ENCODE results near the gene ZNF776.
"Not testable (repeated sequence)": the region's sequence is repeated elsewhere in the genome, so short reads cannot be mapped to it uniquely, and the experiment has no call there.

Gene ZNF776

DNA sequence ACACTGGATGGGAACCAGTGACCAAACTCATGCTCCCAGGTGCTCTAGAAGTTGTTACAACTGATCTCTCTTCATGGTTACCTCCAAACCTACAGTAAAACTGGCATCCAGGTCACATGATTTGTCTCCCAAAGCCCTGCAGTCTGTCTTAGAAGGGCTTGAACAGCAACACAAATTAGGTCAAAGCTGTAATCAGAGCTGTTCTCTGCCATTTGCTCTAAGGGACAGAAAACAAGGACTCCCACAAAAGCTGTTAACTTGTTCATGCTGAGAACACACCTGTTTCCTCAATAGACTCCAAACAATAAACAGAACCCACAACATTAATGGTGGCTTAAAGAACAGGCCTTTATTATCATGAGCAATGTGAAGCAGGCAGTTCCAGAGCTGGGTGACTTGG, 27.2 kb upstream of the ZNF776 start:
- Histone ChIP-seq H3K4me3 (no peak overlapping the region), H3K27ac (no peak overlapping the region)
- TF ChIP-seq, protein P1, sequence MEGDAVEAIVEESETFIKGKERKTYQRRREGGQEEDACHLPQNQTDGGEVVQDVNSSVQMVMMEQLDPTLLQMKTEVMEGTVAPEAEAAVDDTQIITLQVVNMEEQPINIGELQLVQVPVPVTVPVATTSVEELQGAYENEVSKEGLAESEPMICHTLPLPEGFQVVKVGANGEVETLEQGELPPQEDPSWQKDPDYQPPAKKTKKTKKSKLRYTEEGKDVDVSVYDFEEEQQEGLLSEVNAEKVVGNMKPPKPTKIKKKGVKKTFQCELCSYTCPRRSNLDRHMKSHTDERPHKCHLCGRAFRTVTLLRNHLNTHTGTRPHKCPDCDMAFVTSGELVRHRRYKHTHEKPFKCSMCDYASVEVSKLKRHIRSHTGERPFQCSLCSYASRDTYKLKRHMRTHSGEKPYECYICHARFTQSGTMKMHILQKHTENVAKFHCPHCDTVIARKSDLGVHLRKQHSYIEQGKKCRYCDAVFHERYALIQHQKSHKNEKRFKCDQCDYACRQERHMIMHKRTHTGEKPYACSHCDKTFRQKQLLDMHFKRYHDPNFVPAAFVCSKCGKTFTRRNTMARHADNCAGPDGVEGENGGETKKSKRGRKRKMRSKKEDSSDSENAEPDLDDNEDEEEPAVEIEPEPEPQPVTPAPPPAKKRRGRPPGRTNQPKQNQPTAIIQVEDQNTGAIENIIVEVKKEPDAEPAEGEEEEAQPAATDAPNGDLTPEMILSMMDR (IDR thresholded peaks at IDR 0.05): no peak
- DNase-seq (ENCODE audit: low spot score): no peak

DNA sequence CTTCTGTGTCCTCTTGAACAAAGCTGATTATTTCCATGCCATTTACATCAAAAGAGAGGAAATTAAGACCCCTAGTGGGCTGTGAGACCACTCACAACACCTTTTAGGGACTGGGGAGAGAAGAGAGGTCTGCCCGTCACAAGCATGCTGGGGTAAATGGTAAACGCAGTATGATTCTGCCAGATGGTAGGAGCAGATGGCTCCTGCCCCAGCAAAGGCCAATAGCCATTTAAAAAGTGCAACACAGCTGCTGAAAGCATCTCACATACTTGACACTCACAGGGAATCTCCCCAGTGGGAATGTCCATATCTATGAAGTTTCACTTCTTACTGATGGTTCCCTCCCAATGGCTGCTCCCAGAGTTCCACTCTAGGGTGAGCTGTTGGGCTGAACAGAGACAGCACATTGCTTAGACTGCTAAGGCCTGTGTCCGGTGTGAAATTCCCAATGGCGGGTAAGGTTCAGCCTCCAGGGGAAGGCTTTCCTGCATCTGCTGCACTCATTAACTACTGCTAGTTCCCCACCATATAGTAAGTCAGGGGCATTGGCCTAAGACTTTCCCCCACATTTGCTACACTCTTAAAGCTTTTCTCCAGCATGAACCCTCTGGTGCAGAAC, 26.6 kb upstream of the ZNF776 start:
- TF ChIP-seq, protein P1 (IDR thresholded peaks at IDR 0.05): no peak
- H3K4me3 ChIP-seq: no peak overlapping the region
- no peak for DNase-seq (ENCODE audit: low spot score)
- no peak overlapping the region for H3K27ac ChIP-seq

DNA sequence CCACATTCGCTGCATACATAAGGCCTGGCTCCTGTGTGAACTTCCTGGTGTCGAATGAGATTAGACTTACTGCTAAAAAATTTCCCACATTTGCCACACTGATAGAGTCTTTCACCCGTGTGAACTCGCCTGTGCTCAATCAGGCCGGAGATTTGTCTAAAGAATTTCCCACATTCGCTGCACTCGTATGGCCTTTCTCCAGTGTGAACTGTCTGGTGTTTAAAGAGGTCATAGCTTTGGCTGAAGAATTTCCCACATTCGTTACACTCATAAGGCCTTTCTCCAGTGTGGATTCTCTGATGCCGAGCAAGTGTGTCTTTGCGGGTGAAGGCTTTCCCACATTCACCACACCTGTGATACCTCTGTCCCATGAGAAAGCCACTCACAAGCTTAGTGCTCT, 25.7 kb upstream of the ZNF776 start:
- Histone ChIP-seq H3K27ac (no peak overlapping the region), H3K4me3 (no peak overlapping the region)
- TF ChIP-seq, protein P1 (IDR thresholded peaks at IDR 0.05): no peak
- DNase-seq (ENCODE audit: low spot score): no peak

DNA sequence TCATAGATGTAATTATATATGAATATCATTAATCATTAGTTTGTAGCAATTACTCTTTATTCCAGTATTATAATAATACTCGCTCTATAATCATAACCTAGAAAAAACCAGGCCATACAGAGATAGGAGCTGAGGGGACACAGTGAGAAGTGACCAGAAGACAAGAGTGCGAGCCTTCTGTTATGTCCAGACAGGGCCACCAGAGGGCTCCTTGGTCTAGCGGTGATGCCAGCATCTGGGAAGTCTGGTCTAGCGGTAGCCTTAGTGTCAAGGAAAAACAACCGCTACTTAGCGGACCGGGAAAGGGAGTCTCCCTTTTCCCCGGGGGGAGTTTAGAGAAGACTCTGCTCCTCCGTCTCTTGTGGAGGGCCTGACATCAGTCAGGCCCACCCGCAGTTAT, 8.3 kb upstream of the ZNF776 start:
- H3K4me3 ChIP-seq; DNase-seq (ENCODE audit: low spot score); H3K27ac ChIP-seq: not testable (repeated sequence)

DNA sequence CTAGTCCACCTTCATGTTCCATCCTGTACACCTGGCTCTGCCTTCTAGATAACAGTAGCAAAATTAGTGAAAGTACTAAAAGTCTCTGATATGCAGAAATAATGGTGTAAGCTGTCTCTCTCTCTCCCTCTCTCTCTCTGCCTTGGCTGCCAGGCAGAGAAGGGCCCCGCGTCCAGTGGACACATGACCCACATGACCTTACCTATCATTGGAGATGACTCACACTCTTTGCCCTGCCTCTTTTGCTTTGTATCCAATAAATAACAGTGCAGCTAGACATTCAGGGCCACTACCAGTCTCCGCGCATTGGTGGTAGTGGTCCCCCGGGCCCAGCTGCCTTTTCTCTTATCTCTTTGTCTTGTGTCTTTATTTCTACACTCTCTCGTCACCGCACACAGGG, 7.8 kb upstream of the ZNF776 start:
- not testable (repeated sequence) for DNase-seq (ENCODE audit: low spot score); H3K4me3 ChIP-seq; H3K27ac ChIP-seq

DNA sequence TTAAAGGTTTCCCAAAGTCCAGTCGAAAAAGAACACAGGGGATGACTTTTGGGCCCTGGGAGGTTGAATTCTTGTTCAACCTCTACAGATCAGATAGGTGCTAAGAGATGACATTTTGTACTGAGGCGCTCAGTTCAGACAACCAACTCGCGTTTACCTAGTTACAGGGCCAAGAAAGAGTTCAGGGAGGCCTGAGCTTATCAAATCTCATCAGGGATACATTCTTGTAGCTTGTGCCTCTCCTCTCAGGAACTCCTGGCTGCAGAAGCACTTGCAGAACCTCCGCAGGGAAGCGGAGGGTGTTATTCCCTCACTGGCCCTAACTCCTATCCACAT, 825 bp downstream of the ZNF776 start:
- DNase-seq (ENCODE audit: low spot score): no peak
- Histone ChIP-seq H3K4me3 (peak overlapping the region; percentile 92), H3K27ac (no peak overlapping the region)
- TF ChIP-seq, protein P1 (IDR thresholded peaks at IDR 0.05): no peak

DNA sequence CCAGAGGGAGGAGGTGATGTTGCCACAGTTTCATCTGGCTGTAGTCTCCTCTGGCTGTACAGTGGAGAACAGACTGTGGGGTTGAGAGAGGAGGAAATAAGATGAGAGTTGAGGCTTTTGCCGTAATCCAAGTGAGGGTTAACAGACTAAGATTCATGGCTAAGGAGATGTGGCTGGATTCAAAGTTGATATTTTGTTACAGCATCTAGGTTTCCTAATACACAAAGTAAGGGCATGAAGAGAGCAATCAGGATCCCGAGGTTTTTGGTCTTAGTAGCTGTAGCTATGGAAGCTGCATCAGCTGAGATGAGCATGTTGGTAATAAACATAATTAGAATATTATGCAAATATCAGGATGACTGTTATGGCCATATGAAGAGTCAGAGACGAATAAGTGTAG, 1.4 kb downstream of the ZNF776 start:
- no peak overlapping the region for H3K27ac ChIP-seq
- H3K4me3 ChIP-seq: peak overlapping the region; percentile 92
- no peak for DNase-seq (ENCODE audit: low spot score)
- TF ChIP-seq, protein P1 (IDR thresholded peaks at IDR 0.05): no peak

DNA sequence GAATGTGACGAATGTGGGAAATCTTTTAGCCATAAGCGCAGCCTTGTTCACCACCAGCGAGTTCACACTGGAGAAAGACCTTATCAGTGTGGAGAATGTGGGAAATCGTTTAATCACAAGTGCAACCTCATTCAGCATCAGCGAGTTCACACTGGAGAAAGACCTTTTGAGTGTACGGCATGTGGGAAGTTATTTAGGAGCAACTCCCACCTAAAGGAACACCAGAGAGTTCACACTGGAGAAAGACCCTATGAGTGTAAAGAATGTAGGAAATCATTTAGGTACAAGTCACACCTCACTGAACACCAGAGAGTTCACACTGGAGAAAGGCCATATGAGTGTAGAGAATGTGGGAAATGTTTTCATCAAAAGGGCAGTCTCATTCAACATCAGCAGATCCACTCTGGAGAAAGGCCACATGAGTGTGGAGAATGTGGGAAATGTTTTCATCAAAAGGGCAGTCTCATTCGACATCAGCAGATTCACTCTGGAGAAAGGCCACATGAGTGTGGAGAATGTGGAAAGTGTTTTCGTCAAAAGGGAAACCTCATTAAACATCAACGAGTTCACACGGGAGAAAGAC, 7.6 kb downstream of the ZNF776 start:
- Histone ChIP-seq H3K27ac (no peak overlapping the region), H3K4me3 (peak overlapping the region; percentile 45)
- no peak for DNase-seq (ENCODE audit: low spot score)
- TF ChIP-seq, protein P1 (IDR thresholded peaks at IDR 0.05): no peak

All from coronary artery (tissue), 2 donors.